ENCODE data around the gene XYLB. TPM values are rescaled to one million over a fixed set of nuclear protein-coding genes. Genes with fewer than 3 reads are reported as not detected.

Gene XYLB
- 2.1 and 4.6 TPM in 2 replicates for total RNA-seq

DNA sequence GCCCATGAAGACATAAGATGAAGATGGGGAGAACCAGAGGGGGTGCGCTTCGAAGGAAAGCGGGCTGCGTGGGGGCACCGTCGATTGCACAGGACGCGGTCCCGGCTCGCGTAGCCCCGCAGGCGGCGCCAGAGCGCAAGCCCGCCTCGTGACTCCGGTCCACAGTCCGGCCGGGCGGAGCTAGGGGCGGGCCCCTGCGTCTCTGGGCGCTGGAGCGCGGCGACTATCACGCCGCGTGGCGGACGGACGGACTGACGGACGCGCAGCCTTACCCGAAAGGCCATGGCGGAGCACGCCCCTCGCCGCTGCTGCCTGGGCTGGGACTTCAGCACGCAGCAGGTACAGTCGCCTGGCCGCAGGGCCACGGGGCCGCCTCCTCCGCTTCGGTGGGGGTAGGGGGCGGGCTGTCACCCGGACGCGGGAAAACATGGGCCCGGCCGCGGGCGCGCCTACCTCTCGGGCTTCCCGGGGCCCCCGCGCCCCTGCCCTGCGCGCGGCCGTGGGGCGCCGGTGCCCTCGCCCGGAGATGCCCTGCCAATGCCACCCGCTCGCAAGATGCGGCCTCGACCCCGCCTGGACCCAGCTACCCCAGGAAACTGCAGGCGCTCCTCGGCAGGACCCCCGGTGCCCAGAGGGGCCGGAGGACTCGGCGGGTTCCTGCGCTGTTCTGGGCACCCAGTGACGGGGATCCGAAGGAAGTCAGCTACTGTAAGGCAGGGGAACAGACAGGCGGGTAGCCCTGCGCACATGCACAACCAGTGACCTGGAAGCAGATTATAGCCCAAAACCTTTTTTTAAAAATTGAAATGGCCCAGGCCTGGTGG lies at the start of gene XYLB:
Gene XYLB (plus strand): TSS at position 199 of the 824 bp plus-strand sequence. CDS start 84 bp downstream, at position 283.

DNA sequence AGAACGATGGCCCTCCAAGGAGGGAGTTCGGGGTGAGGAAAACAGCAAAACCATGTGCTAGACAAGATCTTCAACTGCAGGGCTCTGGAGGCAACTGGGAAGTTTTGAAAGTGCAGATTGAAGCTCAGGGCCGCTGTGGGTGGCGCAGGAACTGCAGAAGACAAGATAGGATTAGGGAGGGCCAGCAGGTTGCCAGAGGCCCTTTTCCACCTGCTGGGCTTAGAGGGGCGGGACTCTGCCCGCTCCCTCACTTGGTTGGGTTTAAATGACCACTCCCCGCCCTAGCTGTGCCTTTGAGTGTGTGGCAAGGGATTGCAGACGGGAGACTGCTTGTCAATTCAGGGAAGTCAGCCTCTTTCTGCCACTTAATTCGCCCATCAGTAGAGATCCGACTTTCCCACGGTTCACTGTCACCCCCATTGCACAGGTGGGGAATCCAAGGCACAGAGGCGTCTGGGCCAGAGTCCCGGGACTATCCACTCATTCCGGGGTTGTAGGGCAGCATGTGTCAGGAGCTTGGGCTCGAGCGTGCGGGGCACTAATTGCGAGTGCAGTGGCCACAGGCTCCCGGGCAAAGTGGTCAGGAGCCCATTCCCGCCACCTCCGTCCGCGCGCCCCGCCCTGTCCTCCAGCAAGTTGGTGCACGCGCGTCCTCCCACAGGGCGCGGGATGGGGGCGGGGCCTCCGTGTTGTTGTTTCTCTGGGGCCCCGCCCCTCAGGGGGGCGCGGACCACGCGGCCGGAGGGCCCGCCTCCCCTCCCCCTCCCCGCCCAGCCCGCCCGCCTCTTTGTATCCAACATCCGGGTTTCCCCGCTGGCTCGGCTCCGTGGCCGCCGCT lies 106.7 kb downstream of the XYLB start, which contains the start of gene ACVR2B:
Gene ACVR2B (plus strand): TSS at position 816 of the 838 bp plus-strand sequence. CDS start 433 bp downstream, outside the sequence.

Other genes with a start within 250 kb of the XYLB start
- 46.9 and 54.7 TPM in 2 replicates for gene ACAA1, start 209.7 kb upstream of the XYLB start, total RNA-seq
- gene MYD88, start 208.1 kb upstream of the XYLB start, total RNA-seq, result 18.8 and 33.0 TPM in 2 replicates
- 66.7 and 167 TPM in 2 replicates for gene OXSR1, start 181.2 kb upstream of the XYLB start, total RNA-seq
- 0.34 and 0.43 TPM in 2 replicates for gene SLC22A13, start 81.0 kb upstream of the XYLB start, total RNA-seq
- 0.34 and 0.57 TPM in 2 replicates for gene SLC22A14, start 64.5 kb upstream of the XYLB start, total RNA-seq
- 4.1 and 7.5 TPM in 2 replicates for gene ACVR2B, start 107.1 kb downstream of the XYLB start, total RNA-seq
- 4.4 and 18.9 TPM in 2 replicates for gene EXOG, start 149.6 kb downstream of the XYLB start, total RNA-seq